Measurements from ENCODE around the gene GPSM3. TPM values are rescaled to one million over a fixed set of nuclear protein-coding genes. Genes with fewer than 3 reads are reported as not detected.
"Not testable (repeated sequence)": the region's sequence is repeated elsewhere in the genome, so short reads cannot be mapped to it uniquely, and the experiment has no call there.

GPSM3 gene
- polyA plus RNA-seq, 4 donors = 6.0 to 31.3 (median 14.0) TPM

DNA sequence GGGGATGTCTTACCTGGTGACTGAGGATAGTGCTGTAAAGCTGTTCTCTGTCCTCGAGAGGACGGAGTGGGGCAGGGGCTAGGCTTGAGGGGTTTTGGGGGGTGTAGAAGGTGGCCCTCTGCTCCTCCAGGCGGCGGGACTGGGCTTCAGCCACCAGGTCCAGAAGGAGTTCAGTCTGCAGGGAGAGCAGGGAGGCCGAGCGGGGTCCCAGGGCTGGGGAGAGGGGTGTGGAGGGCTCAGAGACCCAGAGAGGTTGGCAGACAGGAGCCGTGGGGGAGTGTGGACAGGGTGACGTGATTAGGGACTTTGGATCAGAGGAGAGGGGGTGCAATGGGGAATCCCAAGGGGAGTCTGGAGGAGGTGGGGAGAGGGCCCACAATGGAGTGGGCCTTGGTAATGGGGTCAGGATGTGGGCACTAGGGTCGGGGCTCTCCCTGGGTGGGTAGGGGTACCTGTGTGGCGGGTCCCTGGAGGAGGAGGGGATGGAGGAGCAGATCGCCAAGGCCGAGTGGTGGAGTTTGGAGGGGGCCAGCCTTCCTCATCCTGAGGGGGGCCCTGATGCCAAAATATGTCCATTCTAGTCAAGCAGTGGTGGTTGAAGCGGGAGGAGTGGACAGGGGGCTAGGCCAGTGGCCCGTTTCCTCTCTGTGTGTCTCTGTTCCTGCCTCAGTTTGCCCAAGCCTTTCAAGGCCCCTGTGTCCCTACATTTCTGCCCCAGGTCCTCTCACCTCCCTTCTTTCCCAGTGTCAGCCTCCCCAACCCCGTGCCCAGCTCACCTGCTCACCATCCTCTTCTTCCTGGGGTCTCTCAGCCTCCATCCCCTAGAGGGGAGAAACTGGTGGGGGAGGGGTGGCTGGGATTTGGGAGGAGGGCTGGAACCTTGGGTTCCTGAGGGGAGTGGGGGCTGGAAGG, 491 bp downstream of the GPSM3 start:
- DNase-seq (no peak), FAIRE-seq (no peak)
- H3K27me3 ChIP-seq (ENCODE audit: control insufficient read depth in 3 of 3, insufficient read depth in 3 of 3, low read length in 3 of 3) = no peaks in the 10 kb centered on the region
- H3K9me3 ChIP-seq (ENCODE audit: control insufficient read depth in 2 of 2, insufficient read depth in 1 of 2, low read depth in 1 of 2, low read length in 1 of 2) = no peaks in the 10 kb centered on the region
- peaks cover 0 to 24% (median under 1%) of the 10 kb centered on the region in 3 donors for H3K36me3 ChIP-seq (ENCODE audit: control insufficient read depth in 3 of 3, insufficient read depth in 2 of 3, low read depth in 1 of 3, low read length in 3 of 3)
- peaks cover 10 to 53% (median 12%) of the 10 kb centered on the region in 3 donors for H3K4me1 ChIP-seq (ENCODE audit: control insufficient read depth in 3 of 3, insufficient read depth in 2 of 3, low read depth in 1 of 3, low read length in 2 of 3)
- H3K27ac ChIP-seq (ENCODE audit: low read depth in 1 of 3, low read length in 2 of 3) = peak overlapping the region; percentile 81 to 99 (median 94)
- H3K4me3 ChIP-seq (ENCODE audit: low read depth in 1 of 3, low read length in 3 of 3) = peak overlapping the region; percentile 20 to 83 (median 68)
- WGBS, 3 donors = 53 to 69% (median 68%) methylated on average over 13 to 15 of the region's 15 CpGs

DNA sequence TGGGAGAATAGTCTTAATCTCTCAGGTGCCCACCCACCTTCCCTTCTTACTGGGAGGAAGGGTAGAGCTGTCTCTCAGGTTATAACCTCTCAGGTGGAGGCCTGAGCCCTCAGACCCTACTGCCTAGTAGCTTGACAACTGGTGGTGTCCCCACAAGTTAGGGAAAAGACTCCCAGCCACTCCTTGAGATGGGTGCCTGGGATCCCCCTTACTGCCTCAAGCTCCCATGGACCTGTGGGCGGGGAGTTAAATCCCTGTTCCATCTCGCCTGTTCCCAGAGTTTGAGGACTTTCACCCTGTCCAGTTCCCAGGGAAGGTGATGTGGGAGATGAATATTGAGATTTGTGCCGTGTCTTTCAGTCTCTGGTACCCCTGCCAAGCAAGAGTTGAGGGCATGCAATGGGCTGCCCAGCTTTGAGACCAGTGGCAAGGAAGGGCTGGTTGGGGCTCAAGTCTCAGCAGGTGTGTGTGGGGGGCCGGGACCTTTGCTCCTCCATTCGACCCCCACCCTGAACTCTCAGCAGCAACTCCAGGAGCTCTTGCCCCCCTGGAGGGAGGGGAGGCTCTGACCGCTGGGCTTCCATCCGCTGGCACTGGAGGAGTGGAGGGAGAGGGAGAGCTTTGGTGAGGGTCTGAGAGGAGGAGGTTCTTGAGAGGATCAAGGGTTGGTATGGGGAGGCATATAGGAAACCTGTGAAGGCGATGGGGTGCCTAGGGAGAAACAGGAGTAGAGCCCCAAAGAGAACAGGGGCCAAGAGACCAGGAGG, 1.3 kb downstream of the GPSM3 start:
- DNase-seq (peak in 1 of 2 donors; percentile 35), FAIRE-seq (no peak)
- WGBS, 3 donors = 49 to 59% (median 49%) methylated on average over 8 of the region's 8 CpGs
- Histone ChIP-seq H3K4me1 (ENCODE audit: control insufficient read depth in 3 of 3, insufficient read depth in 2 of 3, low read depth in 1 of 3, low read length in 2 of 3) (peaks cover 10 to 54% (median 12%) of the 10 kb centered on the region in 3 donors), H3K9me3 (ENCODE audit: control insufficient read depth in 2 of 2, insufficient read depth in 1 of 2, low read depth in 1 of 2, low read length in 1 of 2) (no peaks in the 10 kb centered on the region), H3K27ac (ENCODE audit: low read depth in 1 of 3, low read length in 2 of 3) (peak overlapping the region; percentile 76 to 99 (median 94)), H3K36me3 (ENCODE audit: control insufficient read depth in 3 of 3, insufficient read depth in 2 of 3, low read depth in 1 of 3, low read length in 3 of 3) (peaks cover 0 to 32% (median 4%) of the 10 kb centered on the region in 3 donors), H3K27me3 (ENCODE audit: control insufficient read depth in 3 of 3, insufficient read depth in 3 of 3, low read length in 3 of 3) (no peaks in the 10 kb centered on the region), H3K4me3 (ENCODE audit: low read depth in 1 of 3, low read length in 3 of 3) (peak overlapping the region; percentile 76 to 94 (median 83))

DNA sequence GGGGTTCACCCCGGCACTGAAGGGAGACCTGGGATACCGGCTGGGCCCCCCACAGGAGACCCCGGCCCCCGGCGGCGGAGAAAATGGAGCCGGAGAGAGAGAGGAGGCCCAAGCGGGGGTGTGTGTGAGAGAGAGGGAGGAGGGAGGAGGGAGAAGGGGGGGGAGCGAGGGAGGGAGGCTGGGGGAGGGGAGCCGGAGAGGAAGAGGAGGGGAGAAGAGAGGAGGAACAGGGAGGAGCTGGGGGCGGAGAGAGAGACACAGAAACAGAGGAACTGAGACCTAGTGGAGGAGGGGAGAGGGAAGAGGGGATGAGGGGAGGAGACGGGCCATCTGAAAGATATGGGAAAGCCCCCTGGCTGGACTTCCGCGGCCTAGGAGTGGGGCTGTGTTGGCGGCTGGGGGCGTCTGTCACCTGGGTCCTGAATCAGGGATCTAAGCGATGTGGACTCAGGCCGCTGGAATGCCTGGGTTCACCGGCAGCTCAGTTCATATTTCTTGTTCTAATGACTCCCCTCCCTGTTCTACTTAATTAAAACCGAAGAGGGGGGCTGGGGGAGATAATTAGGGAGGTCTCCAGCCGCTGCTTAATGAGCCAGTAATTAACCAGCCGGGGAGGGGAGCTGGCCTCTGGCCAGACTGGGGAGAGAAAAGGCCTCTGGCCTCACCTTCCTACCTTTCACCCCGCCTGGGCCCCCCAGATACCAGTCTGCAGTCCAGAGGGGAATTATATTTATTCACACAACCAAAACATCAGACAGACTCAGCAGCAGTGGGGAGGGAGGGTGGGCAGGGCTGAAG, 2.2 kb downstream of the GPSM3 start, which contains the start of gene PBX2:
Gene PBX2, minus strand, starts transcription at position 149 of the 798 bp plus-strand sequence. CDS start 287 bp downstream, outside the sequence.
- Histone ChIP-seq H3K27ac (ENCODE audit: low read depth in 1 of 3, low read length in 2 of 3) (peak within 1 kb of the TSS; percentile 76 to 99 (median 94)), H3K27me3 (ENCODE audit: control insufficient read depth in 3 of 3, insufficient read depth in 3 of 3, low read length in 3 of 3) (no peaks in the 10 kb centered on the region), H3K36me3 (ENCODE audit: control insufficient read depth in 3 of 3, insufficient read depth in 2 of 3, low read depth in 1 of 3, low read length in 3 of 3) (peaks cover 0 to 35% (median 5%) of the 10 kb centered on the region in 3 donors), H3K4me1 (ENCODE audit: control insufficient read depth in 3 of 3, insufficient read depth in 2 of 3, low read depth in 1 of 3, low read length in 2 of 3) (peaks cover 10 to 54% (median 12%) of the 10 kb centered on the region in 3 donors), H3K4me3 (ENCODE audit: low read depth in 1 of 3, low read length in 3 of 3) (peak within 1 kb of the TSS; percentile 76 to 94 (median 83)), H3K9me3 (ENCODE audit: control insufficient read depth in 2 of 2, insufficient read depth in 1 of 2, low read depth in 1 of 2, low read length in 1 of 2) (no peaks in the 10 kb centered on the region)
- 1 to 3% (median 3%) methylated on average over 20 to 23 of the region's 23 CpGs for WGBS, 3 donors
- FAIRE-seq (no peak), DNase-seq (peak; percentile 91 to 94)

DNA sequence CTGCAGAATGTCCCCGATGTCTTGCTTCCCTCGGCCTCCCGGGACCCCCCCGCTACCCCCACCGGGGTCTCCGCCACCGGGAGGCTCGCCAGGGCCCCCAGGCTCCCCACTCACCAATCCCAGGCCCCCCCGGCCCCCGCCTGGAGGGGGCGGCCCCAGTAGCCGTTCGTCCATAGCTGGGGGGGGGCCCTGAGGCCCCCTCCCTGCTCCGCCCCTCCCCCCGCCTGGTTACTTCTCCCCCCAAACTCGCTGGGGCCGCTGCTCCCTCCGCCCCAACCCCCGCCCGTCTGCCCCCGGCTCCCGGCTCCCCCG, 2.7 kb downstream of the GPSM3 start:
- H3K9me3 ChIP-seq (ENCODE audit: control insufficient read depth in 2 of 2, insufficient read depth in 1 of 2, low read depth in 1 of 2, low read length in 1 of 2) = no peaks in the 10 kb centered on the region
- FAIRE-seq (no peak), DNase-seq (peak in 1 of 2 donors; percentile 33)
- H3K4me3 ChIP-seq (ENCODE audit: low read depth in 1 of 3, low read length in 3 of 3) = peak overlapping the region; percentile 76 to 94 (median 83)
- WGBS, 3 donors = 4 to 17% (median 11%) methylated on average over 16 to 23 of the region's 23 CpGs
- H3K27ac ChIP-seq (ENCODE audit: low read depth in 1 of 3, low read length in 2 of 3) = peak overlapping the region; percentile 70 to 99 (median 80)
- H3K36me3 ChIP-seq (ENCODE audit: control insufficient read depth in 3 of 3, insufficient read depth in 2 of 3, low read depth in 1 of 3, low read length in 3 of 3) = peaks cover 0 to 35% (median 5%) of the 10 kb centered on the region in 3 donors
- H3K27me3 ChIP-seq (ENCODE audit: control insufficient read depth in 3 of 3, insufficient read depth in 3 of 3, low read length in 3 of 3) = no peaks in the 10 kb centered on the region
- H3K4me1 ChIP-seq (ENCODE audit: control insufficient read depth in 3 of 3, insufficient read depth in 2 of 3, low read depth in 1 of 3, low read length in 2 of 3) = peaks cover 10 to 48% (median 12%) of the 10 kb centered on the region in 3 donors

DNA sequence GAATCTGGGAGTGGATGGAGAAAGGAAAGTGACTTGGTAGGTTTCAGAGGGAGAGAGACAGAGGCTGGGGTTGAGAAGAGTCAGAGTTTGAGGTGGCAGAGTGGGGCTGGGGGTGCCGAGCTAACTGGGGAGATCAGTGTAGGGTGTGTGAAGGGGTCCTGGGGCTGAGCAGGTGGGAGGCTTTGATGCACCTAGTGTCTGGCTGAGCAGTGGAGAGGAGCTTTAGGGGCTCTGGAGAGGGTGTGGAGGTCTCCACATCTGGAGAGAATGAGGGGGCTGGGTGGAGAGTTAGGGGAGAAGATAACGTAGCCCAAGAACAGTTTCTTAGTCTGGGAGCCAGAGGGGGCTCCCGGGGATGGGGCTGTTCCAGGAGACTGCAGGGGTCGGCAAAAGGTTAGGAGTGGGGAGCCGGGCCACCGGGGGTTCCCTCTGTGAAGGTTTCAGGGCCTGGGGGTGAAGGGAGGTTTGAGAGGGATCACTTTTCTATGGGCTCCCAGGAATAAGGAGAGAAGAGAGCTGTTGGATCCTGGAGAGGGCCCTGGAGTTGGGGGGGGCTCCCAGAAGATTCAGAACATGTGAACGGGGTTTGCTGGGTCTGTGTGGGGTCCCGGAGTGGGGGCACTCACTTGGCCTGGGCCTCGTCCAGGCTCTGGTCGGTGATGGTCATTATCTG, 3.2 kb downstream of the GPSM3 start:
- 2 to 3% (median 2%) methylated on average over 7 to 10 of the region's 10 CpGs for WGBS, 3 donors
- Histone ChIP-seq H3K36me3 (ENCODE audit: control insufficient read depth in 3 of 3, insufficient read depth in 2 of 3, low read depth in 1 of 3, low read length in 3 of 3) (peaks cover 0 to 38% (median 5%) of the 10 kb centered on the region in 3 donors), H3K4me1 (ENCODE audit: control insufficient read depth in 3 of 3, insufficient read depth in 2 of 3, low read depth in 1 of 3, low read length in 2 of 3) (peaks cover 10 to 48% (median 15%) of the 10 kb centered on the region in 3 donors), H3K27me3 (ENCODE audit: control insufficient read depth in 3 of 3, insufficient read depth in 3 of 3, low read length in 3 of 3) (no peaks in the 10 kb centered on the region), H3K9me3 (ENCODE audit: control insufficient read depth in 2 of 2, insufficient read depth in 1 of 2, low read depth in 1 of 2, low read length in 1 of 2) (no peaks in the 10 kb centered on the region), H3K4me3 (ENCODE audit: low read depth in 1 of 3, low read length in 3 of 3) (peak overlapping the region; percentile 76 to 94 (median 83)), H3K27ac (ENCODE audit: low read depth in 1 of 3, low read length in 2 of 3) (peak overlapping the region; percentile 70 to 99 (median 80))
- peak in 1 of 2 donors; percentile 35 for DNase-seq
- FAIRE-seq = no peak

DNA sequence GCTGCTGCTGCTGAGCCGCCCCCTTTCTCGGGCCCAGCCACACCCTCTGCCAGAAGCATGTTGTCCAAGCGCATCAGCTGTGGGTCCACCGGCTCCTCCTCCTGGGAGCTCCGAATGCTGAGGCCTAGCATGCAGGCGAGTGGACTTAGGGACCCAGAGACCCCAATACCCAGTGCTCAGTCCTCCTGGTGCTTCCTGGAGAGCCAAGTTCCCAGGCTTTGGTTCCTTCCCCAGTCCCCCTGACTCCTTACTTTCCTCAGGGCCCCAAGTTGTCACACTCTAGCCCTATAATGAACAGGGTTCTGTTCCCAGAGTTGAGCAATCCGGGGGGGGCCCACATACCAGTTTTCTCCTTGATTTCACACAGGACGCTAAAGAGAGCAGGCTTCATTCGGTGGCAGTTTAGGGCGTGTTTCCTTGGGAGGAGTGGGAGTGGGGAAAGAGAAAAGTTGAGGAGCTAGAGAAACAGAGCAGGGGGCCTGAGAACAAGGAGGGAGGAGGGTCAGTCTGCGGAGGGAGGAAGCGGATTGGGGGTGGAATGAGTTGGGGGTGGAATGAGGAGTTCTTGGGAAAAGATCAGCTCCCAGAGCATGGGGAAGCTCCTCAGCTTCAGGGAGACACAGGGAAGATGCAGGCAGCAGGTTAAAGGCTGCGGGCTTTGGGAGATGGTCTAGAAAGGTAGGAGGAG, 3.9 kb downstream of the GPSM3 start:
- no peaks in the 10 kb centered on the region for H3K9me3 ChIP-seq (ENCODE audit: control insufficient read depth in 2 of 2, insufficient read depth in 1 of 2, low read depth in 1 of 2, low read length in 1 of 2)
- FAIRE-seq (no peak), DNase-seq (peak in 1 of 2 donors; percentile 47)
- H3K27ac ChIP-seq (ENCODE audit: low read depth in 1 of 3, low read length in 2 of 3) = peak overlapping the region; percentile 70 to 99 (median 80)
- no peaks in the 10 kb centered on the region for H3K27me3 ChIP-seq (ENCODE audit: control insufficient read depth in 3 of 3, insufficient read depth in 3 of 3, low read length in 3 of 3)
- WGBS, 3 donors = 22 to 39% (median 24%) methylated on average over 11 to 13 of the region's 13 CpGs
- H3K4me1 ChIP-seq (ENCODE audit: control insufficient read depth in 3 of 3, insufficient read depth in 2 of 3, low read depth in 1 of 3, low read length in 2 of 3) = peaks cover 10 to 54% (median 16%) of the 10 kb centered on the region in 3 donors
- peak overlapping the region in 2 of 3 donors; percentile 83 to 94 for H3K4me3 ChIP-seq (ENCODE audit: low read depth in 1 of 3, low read length in 3 of 3)
- H3K36me3 ChIP-seq (ENCODE audit: control insufficient read depth in 3 of 3, insufficient read depth in 2 of 3, low read depth in 1 of 3, low read length in 3 of 3) = peaks cover 0 to 44% (median 5%) of the 10 kb centered on the region in 3 donors

DNA sequence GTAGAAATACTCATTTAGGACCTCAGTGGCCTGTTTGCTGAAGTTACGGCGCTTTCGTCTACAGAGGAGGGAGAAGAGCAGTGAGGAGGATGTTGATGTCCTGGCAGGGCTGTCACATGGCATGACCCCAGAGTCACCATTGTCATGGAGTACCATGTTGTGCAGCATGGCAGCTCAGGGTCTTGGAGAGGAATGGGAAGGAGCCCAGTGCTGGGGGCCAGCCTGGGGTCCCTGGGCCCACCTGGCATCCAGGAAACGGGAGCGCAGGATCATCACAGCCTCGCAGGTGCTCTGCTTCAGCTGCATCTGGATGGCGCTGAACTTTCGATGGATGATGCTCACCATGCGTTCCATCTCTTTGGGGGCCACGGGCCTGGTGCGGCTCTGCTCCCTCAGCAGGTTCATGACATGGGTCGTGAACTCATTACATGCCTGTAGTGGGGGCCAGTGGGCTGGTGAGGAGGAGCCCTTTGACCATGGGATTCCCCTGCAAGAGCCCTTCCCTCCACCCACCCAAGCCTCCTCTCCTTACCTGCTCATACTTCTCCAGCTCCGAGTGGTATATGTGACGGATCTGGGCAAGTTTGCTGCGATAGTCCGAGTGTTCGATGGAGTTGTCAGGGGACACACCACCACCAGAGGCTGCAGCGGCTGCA, 4.6 kb downstream of the GPSM3 start:
- Histone ChIP-seq H3K27ac (ENCODE audit: low read depth in 1 of 3, low read length in 2 of 3) (peak overlapping the region in 2 of 3 donors; percentile 60 to 99), H3K36me3 (ENCODE audit: control insufficient read depth in 3 of 3, insufficient read depth in 2 of 3, low read depth in 1 of 3, low read length in 3 of 3) (peaks cover 0 to 51% (median 9%) of the 10 kb centered on the region in 3 donors), H3K4me3 (ENCODE audit: low read depth in 1 of 3, low read length in 3 of 3) (peak overlapping the region in 1 of 3 donors; percentile 94), H3K4me1 (ENCODE audit: control insufficient read depth in 3 of 3, insufficient read depth in 2 of 3, low read depth in 1 of 3, low read length in 2 of 3) (peaks cover 10 to 51% (median 14%) of the 10 kb centered on the region in 3 donors)
- not testable (repeated sequence) for H3K27me3 ChIP-seq (ENCODE audit: control insufficient read depth in 3 of 3, insufficient read depth in 3 of 3, low read length in 3 of 3); DNase-seq; FAIRE-seq; H3K9me3 ChIP-seq (ENCODE audit: control insufficient read depth in 2 of 2, insufficient read depth in 1 of 2, low read depth in 1 of 2, low read length in 1 of 2)
- WGBS, 3 donors = 73 to 86% (median 77%) methylated on average over 14 to 18 of the region's 18 CpGs

All from small intestine (tissue), 7 donors.